ENCODE data around the gene ITCH.

ITCH gene

DNA sequence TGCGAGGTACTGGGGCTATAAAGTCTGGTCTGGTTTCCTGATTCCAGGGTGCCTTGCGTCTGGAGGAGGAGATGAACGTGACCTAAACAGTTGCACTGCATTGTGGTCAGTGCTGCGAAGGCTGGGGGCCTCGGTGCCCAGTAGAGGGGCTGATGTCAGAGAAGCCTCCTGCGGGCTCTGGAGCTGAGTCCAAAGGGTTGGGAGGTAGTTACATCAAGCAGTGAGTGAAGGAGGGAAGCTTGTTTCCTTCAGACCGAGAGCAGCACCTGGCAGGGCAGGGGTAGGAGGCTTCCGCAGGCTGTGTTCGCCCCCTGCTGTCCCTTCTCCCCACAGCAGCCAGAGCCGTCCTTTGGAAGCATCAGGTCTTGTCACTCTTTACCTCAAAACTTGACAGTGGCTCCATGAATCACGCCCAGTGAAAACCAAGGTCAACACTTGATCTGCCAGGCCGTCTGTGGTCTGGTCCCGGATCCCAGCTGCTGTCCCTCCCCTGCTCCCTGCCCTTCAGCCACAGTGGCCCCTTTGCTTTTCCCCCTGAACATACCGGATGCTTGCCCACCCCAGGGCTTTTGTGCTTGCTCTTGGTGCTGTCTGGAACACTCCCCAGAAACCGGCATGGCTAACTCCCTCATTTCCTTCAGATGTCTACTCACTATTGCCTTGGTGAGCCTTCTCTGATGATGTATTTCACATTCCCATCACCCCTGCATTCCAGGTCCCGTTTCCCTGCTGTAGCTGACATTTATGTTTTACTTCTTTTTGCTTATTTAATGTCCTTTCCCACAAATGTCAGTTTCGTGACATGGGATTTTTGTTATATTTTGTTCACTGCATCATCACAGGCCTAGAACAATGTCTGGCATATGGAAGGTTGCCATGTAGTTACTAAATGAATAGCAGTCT, 160.1 kb downstream of the ITCH start (continued):
- TF ChIP-seq, protein P1, sequence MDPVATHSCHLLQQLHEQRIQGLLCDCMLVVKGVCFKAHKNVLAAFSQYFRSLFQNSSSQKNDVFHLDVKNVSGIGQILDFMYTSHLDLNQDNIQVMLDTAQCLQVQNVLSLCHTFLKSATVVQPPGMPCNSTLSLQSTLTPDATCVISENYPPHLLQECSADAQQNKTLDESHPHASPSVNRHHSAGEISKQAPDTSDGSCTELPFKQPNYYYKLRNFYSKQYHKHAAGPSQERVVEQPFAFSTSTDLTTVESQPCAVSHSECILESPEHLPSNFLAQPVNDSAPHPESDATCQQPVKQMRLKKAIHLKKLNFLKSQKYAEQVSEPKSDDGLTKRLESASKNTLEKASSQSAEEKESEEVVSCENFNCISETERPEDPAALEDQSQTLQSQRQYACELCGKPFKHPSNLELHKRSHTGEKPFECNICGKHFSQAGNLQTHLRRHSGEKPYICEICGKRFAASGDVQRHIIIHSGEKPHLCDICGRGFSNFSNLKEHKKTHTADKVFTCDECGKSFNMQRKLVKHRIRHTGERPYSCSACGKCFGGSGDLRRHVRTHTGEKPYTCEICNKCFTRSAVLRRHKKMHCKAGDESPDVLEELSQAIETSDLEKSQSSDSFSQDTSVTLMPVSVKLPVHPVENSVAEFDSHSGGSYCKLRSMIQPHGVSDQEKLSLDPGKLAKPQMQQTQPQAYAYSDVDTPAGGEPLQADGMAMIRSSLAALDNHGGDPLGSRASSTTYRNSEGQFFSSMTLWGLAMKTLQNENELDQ (tag by site-specific recombination; IDR thresholded peaks at IDR 0.05; ENCODE audit: low read depth), result no peak
- TF ChIP-seq HOXA7 (CRISPR knock-in tag; IDR thresholded peaks at IDR 0.05; ENCODE audit: borderline replicate concordance) (no peak), SCRT2 (tag by site-specific recombination; IDR thresholded peaks at IDR 0.05) (peak; percentile 84), ZNF132 (tag by site-specific recombination; IDR thresholded peaks at IDR 0.05; ENCODE audit: borderline replicate concordance) (no peak), ZNF155 (tag by site-specific recombination; IDR thresholded peaks at IDR 0.05) (no peak), ZNF585B (tag by site-specific recombination; IDR thresholded peaks at IDR 0.05) (no peak), ZNF121 (tag by site-specific recombination; IDR thresholded peaks at IDR 0.05) (no peak), ZBTB1 (tag by site-specific recombination; IDR thresholded peaks at IDR 0.05) (no peak), OSR2 (tag by site-specific recombination; IDR thresholded peaks at IDR 0.05) (peak; percentile 31; the same call in 1 of the 2 replicates), ZXDB (tag by site-specific recombination; IDR thresholded peaks at IDR 0.05) (no peak), ZNF701 (tag by site-specific recombination; IDR thresholded peaks at IDR 0.05) (no peak), ZNF2 (tag by site-specific recombination; IDR thresholded peaks at IDR 0.05) (no peak), REPIN1 (tag by site-specific recombination; IDR thresholded peaks at IDR 0.05; ENCODE audit: low read depth) (no peak), ZNF302 (tag by site-specific recombination; IDR thresholded peaks at IDR 0.05; ENCODE audit: low read depth) (no peak), EGR2 (tag by site-specific recombination; IDR thresholded peaks at IDR 0.05; ENCODE audit: low read depth) (no peak), ZNF274 (IDR thresholded peaks at IDR 0.05; ENCODE audit: low read length) (no peak), ZNF274 (tag by site-specific recombination; IDR thresholded peaks at IDR 0.05; ENCODE audit: borderline replicate concordance) (no peak), ZNF140 (tag by site-specific recombination; IDR thresholded peaks at IDR 0.05) (no peak), ZBTB20 (tag by site-specific recombination; IDR thresholded peaks at IDR 0.05) (peak; percentile 95), ZNF416 (tag by site-specific recombination; IDR thresholded peaks at IDR 0.05) (no peak), ZNF561 (tag by site-specific recombination; IDR thresholded peaks at IDR 0.05; ENCODE audit: borderline replicate concordance) (no peak), MZF1 (tag by site-specific recombination; IDR thresholded peaks at IDR 0.05; ENCODE audit: borderline replicate concordance) (no peak), GLI2 (tag by site-specific recombination; IDR thresholded peaks at IDR 0.05; ENCODE audit: borderline replicate concordance, low read depth) (no peak), ZNF48 (tag by site-specific recombination; IDR thresholded peaks at IDR 0.05) (no peak), ZFHX2 (tag by site-specific recombination; conservative IDR thresholded peaks at IDR 0.05) (no peak)
- TF ChIP-seq, protein P2, sequence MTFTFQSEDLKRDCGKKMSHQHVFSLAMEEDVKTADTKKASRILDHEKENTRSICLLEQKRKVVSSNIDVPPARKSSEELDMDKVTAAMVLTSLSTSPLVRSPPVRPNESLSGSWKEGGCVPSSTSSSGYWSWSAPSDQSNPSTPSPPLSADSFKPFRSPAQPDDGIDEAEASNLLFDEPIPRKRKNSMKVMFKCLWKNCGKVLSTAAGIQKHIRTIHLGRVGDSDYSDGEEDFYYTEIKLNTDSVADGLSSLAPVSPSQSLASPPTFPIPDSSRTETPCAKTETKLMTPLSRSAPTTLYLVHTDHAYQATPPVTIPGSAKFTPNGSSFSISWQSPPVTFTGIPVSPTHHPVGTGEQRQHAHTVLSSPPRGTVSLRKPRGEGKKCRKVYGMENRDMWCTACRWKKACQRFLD (tag by site-specific recombination; IDR thresholded peaks at IDR 0.05), result no peak
- TF ChIP-seq, protein P3, sequence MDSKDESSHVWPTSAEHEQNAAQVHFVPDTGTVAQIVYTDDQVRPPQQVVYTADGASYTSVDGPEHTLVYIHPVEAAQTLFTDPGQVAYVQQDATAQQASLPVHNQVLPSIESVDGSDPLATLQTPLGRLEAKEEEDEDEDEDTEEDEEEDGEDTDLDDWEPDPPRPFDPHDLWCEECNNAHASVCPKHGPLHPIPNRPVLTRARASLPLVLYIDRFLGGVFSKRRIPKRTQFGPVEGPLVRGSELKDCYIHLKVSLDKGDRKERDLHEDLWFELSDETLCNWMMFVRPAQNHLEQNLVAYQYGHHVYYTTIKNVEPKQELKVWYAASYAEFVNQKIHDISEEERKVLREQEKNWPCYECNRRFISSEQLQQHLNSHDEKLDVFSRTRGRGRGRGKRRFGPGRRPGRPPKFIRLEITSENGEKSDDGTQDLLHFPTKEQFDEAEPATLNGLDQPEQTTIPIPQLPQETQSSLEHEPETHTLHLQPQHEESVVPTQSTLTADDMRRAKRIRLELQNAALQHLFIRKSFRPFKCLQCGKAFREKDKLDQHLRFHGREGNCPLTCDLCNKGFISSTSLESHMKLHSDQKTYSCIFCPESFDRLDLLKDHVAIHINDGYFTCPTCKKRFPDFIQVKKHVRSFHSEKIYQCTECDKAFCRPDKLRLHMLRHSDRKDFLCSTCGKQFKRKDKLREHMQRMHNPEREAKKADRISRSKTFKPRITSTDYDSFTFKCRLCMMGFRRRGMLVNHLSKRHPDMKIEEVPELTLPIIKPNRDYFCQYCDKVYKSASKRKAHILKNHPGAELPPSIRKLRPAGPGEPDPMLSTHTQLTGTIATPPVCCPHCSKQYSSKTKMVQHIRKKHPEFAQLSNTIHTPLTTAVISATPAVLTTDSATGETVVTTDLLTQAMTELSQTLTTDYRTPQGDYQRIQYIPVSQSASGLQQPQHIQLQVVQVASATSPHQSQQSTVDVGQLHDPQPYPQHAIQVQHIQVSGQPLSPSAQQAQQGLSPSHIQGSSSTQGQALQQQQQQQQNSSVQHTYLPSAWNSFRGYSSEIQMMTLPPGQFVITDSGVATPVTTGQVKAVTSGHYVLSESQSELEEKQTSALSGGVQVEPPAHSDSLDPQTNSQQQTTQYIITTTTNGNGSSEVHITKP (tag by site-specific recombination; IDR thresholded peaks at IDR 0.05), result 0 out of 2 replicates have a peak, but pooled peaks have one; percentile 16
- TF ChIP-seq, protein P4, sequence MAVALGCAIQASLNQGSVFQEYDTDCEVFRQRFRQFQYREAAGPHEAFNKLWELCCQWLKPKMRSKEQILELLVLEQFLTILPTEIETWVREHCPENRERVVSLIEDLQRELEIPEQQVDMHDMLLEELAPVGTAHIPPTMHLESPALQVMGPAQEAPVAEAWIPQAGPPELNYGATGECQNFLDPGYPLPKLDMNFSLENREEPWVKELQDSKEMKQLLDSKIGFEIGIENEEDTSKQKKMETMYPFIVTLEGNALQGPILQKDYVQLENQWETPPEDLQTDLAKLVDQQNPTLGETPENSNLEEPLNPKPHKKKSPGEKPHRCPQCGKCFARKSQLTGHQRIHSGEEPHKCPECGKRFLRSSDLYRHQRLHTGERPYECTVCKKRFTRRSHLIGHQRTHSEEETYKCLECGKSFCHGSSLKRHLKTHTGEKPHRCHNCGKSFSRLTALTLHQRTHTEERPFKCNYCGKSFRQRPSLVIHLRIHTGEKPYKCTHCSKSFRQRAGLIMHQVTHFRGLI (tag by site-specific recombination; IDR thresholded peaks at IDR 0.05), result no peak
- TF ChIP-seq, protein P5, sequence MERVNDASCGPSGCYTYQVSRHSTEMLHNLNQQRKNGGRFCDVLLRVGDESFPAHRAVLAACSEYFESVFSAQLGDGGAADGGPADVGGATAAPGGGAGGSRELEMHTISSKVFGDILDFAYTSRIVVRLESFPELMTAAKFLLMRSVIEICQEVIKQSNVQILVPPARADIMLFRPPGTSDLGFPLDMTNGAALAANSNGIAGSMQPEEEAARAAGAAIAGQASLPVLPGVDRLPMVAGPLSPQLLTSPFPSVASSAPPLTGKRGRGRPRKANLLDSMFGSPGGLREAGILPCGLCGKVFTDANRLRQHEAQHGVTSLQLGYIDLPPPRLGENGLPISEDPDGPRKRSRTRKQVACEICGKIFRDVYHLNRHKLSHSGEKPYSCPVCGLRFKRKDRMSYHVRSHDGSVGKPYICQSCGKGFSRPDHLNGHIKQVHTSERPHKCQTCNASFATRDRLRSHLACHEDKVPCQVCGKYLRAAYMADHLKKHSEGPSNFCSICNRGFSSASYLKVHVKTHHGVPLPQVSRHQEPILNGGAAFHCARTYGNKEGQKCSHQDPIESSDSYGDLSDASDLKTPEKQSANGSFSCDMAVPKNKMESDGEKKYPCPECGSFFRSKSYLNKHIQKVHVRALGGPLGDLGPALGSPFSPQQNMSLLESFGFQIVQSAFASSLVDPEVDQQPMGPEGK (tag by site-specific recombination; IDR thresholded peaks at IDR 0.05), result peak; percentile 34; the same call in 1 of the 2 replicates
